IPS DF 4.7 (cell line): Measurements from ENCODE around the gene NRXN2.

Experiments used
- DNase-seq: peaks from one replicate; pipeline ENCODE4 v3.0.0-alpha.2; 2013; ENCODE audit warnings: low spot score; ENCODE audit errors: extremely low read depth

The NRXN2 gene

GRCh38 chr11:64723117-64723906, at the start of gene NRXN2:
Gene NRXN2 (minus strand): TSS chr11:64723197. CDS start chr11:64713699, 9,498 bp downstream.
- no peak for DNase-seq

- DNase-seq = no peak
Measured at GRCh38 chr11:64772303-64773018, 49.5 kb upstream of the NRXN2 start.

DNA sequence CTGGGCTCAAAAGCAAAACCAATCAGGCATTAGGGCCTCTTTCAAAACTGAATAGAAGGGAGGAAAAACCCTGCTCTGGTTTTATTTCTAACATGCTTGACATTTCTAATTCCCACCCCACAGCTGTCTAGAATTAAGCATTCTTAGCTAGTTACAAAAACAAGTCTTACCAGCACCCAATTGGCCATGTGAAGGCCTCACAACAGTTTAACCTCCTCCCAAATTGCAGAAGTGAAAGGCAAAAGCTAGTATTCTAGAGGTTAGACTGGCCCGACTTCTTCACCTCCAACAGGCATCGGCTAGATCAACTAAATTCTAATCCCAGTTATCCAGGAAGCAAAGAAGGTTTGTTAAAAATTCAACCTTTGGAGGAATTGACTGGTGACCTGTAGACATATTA, 48.9 kb upstream of the NRXN2 start:
- DNase-seq = no peak

DNA sequence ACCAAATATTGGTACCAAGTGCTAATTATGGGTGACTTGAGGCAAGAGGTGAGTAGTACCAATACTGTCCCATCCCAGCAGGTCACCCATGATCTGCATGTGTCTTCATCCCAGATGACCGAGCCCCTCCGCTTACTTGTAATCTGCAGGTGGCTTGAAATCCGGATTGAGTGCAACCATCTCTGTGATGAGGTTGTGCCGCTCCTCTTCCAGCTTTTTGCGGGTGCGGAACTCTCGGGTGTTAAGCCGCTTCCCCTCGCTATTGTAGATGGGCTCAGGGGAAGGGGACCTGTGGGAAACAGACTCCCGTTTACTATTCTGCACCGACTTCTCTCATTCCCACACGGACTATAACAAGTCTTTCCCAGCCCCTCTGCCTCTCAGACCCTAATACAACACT, 47.1 kb upstream of the NRXN2 start:
- no peak for DNase-seq

DNA sequence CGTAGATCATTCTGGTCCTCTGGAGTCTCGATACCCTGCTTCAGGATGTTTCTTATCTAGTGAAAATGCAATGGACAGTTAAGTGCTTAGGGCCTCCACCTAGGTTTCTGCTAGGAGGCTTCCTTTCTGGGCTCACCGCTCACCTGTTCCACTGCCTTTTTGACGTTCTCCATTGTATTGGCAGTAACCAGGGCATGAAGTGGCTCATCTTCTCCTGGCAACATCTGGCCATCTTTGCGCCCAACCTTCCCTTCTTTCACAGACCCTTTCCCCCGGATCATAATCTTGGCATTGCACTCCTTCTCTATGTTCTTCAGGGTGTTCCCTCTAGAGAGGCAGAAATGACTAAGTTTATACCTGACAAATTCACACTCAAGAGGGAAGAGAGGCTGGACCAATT, 46.3 kb upstream of the NRXN2 start:
- DNase-seq = no peak

GRCh38 chr11:64768300-64768694, 45.3 kb upstream of the NRXN2 start:
- no peak for DNase-seq

- DNase-seq = no peak
Measured at GRCh38 chr11:64767344-64768299, 44.6 kb upstream of the NRXN2 start.

GRCh38 chr11:64766881-64767280, 43.9 kb upstream of the NRXN2 start:
- DNase-seq = no peak

- DNase-seq = no peak
Measured at GRCh38 chr11:64765851-64766665, 43.1 kb upstream of the NRXN2 start.

DNA sequence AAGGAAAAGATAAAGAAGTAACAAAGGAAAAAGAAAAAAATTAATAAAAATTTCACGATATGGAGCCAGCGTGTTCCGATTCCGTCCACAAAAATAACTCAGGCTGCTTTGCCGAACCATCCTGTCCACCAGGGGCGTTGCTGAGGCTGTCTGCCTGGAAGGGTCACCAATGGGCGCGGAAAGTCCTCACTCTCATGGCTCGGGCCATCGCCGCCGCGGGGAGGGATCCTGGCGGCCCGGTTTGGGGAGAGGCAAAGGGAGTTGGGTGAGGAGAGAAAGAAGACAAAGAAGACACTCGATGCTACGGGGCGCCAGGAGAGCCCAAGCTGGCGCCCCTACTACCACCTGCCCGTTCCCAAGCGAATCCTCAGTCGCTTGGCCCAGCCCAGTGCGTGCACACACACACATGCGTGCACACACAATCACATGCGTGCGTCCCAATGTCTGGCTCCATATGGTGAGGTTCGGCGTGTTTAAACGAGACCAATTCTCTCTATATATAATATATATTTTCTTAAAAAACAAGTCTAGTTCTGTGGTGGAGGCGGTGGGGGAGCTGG, 42.4 kb upstream of the NRXN2 start:
- DNase-seq = no peak

DNA sequence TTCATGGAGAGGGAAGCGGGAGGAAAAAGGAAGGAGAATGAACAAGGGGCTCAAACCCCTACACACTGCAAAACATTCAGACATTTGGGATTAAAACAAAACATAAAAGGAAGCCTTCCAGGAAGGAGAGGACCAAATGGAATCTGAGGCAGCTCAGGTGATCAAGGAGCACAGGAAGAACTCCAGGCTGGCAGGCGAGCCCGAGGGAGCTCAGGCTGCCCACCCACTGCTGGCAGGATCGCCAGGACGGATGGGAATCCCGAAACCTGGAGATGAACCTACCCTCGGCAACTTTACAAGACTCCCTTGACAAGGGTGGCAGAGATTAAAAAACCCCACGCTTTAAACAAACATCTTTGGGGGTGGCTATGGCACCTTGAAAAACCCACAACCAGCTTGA, 41.8 kb upstream of the NRXN2 start:
- DNase-seq = no peak

DNA sequence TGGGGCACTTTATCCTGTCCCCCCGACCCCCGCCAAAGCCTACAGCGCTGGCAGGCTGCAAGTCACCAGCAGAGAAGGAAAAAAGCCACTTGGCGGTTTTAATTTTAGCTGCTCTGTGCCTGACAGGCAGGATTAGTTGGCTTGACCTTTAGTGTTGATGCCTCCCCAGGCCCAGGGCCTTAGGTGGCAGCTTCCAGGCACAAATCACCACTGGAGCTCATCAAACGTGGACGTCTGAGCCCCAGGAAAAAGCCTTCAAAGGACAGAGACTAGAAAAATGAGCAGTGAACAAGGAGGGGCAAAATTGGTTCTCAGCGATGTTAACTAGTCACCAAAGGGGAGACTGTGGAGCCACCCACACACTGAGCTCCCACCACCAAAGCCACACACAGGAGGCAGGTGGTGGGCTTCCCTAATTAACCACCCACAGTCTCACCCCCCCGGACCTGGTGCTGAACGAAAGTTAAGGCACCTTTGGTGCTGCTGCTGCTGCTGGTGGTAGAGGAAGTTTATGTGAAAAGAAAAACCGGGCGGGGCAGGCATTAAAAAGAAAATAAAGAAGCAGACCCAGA, 41.1 kb upstream of the NRXN2 start:
- no peak for DNase-seq

DNA sequence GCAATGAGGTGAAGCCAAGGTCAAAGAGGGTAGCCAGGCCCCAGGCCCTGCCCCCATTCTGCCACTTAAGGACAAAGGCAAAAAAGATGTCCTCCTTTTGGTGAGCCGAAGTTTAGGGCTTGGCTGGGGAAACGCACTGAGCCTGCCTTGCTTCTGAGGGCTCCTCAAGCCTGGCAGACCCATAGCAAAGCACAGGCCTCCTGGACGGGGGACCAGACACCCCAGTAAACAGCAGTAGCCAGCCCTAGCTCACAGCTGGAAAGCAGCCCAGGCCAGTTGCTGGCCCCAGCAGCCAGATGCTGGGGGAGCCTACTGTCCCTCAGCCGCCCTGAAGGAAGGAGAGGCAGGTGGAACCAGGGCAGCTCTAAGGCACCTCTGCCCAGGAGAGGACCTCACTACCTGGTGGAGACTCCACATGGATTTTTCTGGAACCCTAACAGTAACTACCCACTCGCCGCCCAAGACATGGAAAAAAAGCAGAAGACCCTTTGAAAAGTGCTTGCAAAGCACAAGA, 40.6 kb upstream of the NRXN2 start:
- DNase-seq = no peak

DNA sequence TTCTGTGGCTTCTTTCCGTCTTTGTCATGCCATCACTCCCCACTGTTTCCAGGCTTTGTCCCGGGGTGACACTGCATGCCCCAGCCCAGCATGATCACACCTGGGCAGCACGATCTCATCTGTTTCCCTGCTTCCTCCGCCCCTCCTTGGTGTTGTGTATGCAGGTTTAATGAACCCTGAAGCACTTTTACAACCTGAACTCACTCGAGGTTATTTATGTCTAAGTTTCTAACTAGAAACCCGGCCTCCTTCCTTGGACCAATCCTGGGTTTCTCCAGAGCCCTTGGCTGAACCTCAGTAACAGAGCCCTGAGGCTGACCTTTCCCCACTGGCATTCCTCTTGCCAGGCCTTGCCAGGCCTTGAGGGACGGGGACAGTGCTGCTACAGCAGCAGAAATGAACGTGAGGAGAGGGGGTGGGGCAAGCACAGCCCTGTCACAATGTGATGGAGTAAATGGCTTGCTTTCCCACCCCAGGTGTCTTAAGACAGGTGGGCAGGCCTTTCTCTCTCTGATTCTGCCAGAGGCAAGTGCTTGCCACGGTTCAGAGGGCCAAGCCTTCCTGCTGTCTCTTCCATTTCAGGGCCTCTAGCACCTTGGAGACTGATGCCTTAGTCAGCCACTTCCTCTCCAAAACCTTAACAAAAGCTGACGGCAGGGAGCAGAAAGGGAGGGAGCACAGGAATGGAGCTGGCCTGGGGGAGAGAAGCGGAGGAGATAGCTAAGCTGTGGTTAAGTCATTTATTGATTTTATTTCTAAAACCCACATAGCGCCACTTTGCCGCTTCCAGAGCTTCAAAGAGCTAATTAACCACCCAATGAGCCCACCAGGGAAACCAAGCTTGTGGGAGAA, 39.9 kb upstream of the NRXN2 start:
- DNase-seq = no peak

DNA sequence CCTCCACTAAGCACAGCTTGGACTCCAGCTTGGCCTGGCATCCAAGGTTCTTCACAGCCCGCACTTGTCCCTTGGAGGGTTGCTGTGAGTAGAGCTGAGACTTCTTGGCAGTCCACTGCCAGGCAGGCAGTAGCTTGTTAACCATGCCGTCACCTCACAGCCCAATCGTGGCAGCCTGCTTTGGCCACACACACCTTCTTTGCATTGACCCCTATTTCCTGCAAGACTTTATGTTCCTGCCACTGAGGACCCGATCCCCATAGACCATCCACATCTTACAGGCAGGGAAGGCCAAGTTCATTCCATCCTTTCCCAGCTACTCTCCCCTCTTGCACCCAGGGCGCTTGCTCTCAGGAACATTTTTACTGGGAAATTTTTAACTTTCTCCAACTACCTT, 39.3 kb upstream of the NRXN2 start:
- no peak for DNase-seq

GRCh38 chr11:64760759-64761420, 37.9 kb upstream of the NRXN2 start:
- DNase-seq = no peak

- no peak for DNase-seq
Measured at GRCh38 chr11:64759722-64760719, 37.0 kb upstream of the NRXN2 start, which contains the start of gene PYGM. Gene PYGM (minus strand): TSS chr11:64759974. CDS start chr11:64759898, 76 bp downstream.
